Spleen (tissue), 7 donors: ENCODE data around the gene CDKN2AIPNL.

ENCODE experiments used
- POLR2A ChIP-seq, 3 donors: fragments of 450-650 bp; IDR thresholded peaks; one replicate each; pipeline ENCODE4 v1.5.1; 2017; ENCODE audit warnings: antibody characterized with exemption in 3 of 3, mild to moderate bottlenecking in 1 of 3
- POLR2AphosphoS5 ChIP-seq, 3 donors: sonication (generic); formaldehyde crosslinking; IDR thresholded peaks; one replicate each; pipeline ENCODE4 v1.5.1; 2017; ENCODE audit warnings: antibody characterized with exemption in 3 of 3
- TF ChIP-seq, protein P1 (sequence below), 11 experiments: fragments of 200-600 bp in 7 of 11; fragments of 450-650 bp in 4 of 11; sonication (generic) in 4 of 11; IDR thresholded peaks in 8 of 11; conservative IDR thresholded peaks in 3 of 11; 1 replicate in 7 of 11; 2 replicates in 4 of 11; pipeline versions ENCODE4 v1.4.0 to v1.8.0; 2016 to 2021; ENCODE audit warnings: antibody characterized with exemption in 11 of 11, inconsistent platforms in 4 of 11, mild to moderate bottlenecking in 1 of 11
- donor health status: DM: no; HTN: no; CAD: no; lungs with moderate emphysema.
- donor health status: DM: no; HTN: no; CAD: no.
- donor health status: DM: no; HTN: no; CAD: no.

DNA sequence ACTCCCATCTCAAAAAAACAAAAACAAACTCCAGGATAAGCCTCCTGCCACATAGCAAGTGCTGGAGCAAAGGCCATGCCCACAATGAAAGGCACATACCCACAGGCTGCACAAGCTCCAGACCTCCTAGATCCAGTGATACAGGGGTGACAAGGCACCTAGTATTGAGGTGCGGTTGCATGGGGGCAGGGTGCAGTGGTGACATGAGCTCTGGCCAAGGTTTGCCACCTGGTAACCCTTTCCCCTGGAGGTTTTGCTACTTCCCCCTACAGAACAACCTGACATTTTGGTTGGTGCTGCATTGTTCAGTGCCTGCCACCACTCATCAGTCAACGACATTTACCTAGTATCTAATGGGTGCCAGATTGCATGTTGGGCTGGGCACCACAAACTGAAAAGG lies 14.5 kb downstream of the CDKN2AIPNL start:
- TF ChIP-seq, protein P1, sequence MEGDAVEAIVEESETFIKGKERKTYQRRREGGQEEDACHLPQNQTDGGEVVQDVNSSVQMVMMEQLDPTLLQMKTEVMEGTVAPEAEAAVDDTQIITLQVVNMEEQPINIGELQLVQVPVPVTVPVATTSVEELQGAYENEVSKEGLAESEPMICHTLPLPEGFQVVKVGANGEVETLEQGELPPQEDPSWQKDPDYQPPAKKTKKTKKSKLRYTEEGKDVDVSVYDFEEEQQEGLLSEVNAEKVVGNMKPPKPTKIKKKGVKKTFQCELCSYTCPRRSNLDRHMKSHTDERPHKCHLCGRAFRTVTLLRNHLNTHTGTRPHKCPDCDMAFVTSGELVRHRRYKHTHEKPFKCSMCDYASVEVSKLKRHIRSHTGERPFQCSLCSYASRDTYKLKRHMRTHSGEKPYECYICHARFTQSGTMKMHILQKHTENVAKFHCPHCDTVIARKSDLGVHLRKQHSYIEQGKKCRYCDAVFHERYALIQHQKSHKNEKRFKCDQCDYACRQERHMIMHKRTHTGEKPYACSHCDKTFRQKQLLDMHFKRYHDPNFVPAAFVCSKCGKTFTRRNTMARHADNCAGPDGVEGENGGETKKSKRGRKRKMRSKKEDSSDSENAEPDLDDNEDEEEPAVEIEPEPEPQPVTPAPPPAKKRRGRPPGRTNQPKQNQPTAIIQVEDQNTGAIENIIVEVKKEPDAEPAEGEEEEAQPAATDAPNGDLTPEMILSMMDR (IDR thresholded peaks at IDR 0.05 in 8 of 11, conservative IDR thresholded peaks at IDR 0.05 in 3 of 11) = no peak
- TF ChIP-seq POLR2AphosphoS5 (IDR thresholded peaks at IDR 0.05) (peak in 2 of 3 donors; percentile 40 to 53), POLR2A (IDR thresholded peaks at IDR 0.05) (no peak)
